ENCODE data around the gene ARHGAP1.

ARHGAP1 gene

DNA sequence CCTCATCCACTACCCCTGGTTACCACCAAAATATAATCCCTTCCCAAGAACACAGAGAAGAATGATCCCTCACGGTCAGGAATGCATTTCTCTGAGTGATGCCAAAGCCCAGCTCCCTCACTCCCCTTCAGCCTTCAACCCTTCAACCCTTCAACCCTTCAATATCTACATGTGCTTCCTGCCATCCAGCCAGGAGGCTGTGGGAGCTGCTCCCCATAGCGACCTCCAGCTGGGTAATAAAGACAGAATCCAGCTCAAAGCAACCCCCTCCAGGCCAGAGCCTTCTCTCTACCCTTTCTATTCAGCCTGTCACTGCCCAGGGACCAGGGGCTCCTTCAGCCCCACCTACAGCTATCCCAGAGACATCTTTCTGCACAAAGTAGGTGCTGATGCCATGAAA, 2.7 kb downstream of the ARHGAP1 start:
- Histone ChIP-seq H3K27ac (peak overlapping the region in 13 of 21 experiments; percentile 12 to 97 (median 40)), H3K4me3 (no peak overlapping the region)

- peak overlapping the region in 13 of 21 experiments; percentile 10 to 97 (median 40) for H3K27ac ChIP-seq
- H3K4me3 ChIP-seq, result no peak overlapping the region
Observed at GRCh38 chr11:46697303-46697702, 3.1 kb downstream of the ARHGAP1 start.

GRCh38 chr11:46696212-46696558, 4.2 kb downstream of the ARHGAP1 start:
- H3K27ac ChIP-seq, result peak overlapping the region in 14 of 21 experiments; percentile 7 to 80 (median 64)
- H3K4me3 ChIP-seq, result no peak overlapping the region

DNA sequence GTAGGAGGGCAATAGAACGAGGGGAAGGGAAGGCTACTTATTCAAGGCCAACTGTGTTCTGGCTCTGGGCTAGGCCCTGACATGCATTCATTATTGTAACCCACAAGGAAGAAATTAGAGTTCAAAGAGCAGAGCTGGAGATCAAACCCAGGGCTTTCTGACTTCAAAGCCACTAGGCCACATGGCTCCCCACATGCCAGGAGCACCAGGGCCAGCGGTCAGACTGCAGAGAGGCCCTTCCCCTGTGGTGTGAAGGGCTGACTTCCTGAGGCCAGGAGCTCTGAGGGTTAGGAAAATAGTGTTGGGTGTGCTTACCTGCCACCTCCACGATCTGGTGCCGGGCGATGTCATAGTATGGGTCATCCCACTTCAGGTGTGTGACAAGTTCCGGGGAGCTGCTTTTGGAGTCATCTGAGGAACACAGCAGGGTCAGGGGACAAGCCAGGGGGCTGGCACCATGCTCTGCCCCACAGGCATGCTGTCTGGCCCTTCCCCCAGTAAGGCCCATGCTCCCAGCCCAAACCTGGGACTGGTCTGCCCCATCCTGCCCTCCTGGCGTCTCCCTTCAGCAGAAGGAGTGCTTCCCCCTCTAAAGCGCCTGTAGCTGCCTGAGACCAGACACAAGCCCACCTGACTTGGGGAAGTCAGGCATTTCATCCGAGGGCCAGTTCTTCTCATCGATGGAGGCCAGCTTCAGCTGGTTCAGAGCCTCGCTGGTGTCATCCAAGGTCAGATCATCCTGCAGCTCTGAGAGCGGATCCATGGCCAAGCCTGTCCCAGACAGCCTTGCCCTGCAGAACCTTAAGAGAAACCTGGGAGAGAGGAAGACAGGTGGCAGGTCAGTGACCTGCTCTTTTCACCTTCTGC, 4.8 kb downstream of the ARHGAP1 start:
- H3K27ac ChIP-seq, result peak overlapping the region in 18 of 21 experiments; percentile 7 to 80 (median 64)
- no peak overlapping the region for H3K4me3 ChIP-seq

DNA sequence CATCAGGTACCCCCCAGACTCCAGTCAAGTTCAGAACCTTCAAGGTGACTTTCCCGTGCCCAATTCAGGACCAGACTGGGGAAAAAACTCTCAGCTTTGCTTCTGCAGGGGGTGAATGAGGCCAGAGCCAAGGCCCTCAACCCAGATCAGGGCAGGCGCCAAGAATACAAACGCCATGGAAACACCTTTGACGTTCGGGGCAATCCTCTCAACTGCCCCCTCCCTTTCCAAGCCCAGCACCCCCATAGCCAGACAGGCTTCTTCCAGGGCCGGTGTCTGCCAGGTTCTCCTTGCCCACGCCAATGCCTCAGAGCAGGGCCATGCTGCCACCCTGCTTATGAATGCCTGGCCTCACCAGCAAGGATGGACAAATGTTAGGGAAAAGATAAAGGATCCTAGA, 5.8 kb downstream of the ARHGAP1 start:
- Histone ChIP-seq H3K27ac (peak overlapping the region in 20 of 21 experiments; percentile 31 to 81 (median 68)), H3K4me3 (no peak overlapping the region)

DNA sequence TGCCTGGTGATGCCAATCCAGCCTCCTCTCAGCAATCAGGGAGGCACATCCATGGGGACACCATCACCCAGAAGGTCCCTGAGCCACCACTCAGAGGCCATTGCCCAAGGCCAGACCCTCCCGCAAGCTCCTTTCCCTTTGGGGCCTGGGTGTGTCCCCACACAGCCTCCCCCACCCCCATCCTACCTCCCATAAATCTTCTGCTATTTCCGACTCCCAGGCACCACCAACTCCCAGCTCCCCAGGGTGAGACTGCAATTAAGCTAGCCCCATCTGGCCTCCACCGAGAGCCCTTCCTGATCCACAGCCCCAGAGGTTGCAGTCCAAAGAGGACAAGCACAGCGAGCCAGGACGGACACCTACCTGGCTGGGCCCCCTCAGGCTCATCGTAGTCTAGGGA, 6.3 kb downstream of the ARHGAP1 start:
- Histone ChIP-seq H3K4me3 (no peak overlapping the region), H3K27ac (peak overlapping the region in 20 of 21 experiments; percentile 31 to 81 (median 68))

DNA sequence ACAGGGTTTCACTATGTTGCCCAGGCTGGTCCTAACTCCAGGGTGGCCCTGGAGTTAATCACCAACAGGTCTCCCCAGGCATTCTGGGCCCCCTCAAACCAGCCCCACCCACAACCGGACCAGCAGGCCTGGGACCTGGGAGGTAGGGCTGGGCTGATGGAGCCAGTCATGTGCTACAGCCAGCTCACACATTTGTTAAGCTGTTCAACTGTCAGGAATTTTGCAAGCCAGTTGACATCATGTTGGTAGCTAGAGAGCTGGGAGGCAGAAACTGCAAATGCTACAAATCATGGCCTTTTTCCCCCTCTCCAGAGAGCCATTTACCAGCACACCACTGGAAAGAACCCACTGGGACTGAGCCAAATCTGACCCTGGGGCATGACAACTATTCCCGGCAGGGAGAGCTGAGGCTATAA, 6.8 kb downstream of the ARHGAP1 start:
- H3K27ac ChIP-seq, result peak overlapping the region in 19 of 21 experiments; percentile 31 to 81 (median 69)

DNA sequence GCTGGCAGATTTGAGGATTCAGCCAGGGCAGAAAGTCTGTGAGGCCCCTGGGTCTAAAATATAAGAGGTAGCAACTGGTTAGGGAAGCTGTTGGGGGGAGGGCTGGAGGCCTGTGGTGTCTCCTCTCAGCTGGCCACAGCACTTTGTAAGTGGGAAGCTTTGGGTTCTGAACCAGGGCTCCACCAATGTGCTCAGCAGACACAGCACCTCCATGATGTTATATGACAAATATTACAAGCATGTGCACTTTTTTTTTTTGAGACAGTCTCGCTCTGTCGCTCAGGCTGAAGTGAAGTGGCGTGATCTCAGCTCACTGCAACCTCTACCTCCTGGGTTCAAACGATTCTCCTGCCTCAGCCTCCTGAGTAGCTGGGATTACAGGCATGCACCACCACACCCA, 8.0 kb downstream of the ARHGAP1 start:
- Histone ChIP-seq H3K27ac (no peak overlapping the region), H3K4me3 (no peak overlapping the region)

More for the DNA sequence above, 6.8 kb downstream of the ARHGAP1 start:
- H3K4me3 ChIP-seq, result no peak overlapping the region

DNA sequence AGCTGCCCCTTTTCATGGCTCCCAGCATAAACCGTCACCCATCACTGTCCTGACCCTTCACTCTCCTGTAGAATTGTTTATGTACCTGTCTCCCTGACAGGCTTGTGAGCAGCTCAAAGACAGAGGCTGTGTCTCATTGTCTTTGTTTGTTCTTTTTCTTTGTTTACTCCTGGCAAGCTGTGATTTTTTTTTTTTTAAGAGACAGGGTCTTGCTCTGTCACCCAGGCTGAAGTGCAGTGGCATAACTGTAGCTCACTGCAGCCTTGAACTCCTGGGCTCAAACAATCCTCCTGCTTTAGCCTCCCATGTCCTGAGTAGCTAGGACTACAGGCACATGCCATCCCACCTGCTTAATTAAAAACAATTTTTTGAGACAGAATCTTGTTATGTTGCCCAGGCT, 9.7 kb downstream of the ARHGAP1 start:
- Histone ChIP-seq H3K27ac (no peak overlapping the region), H3K4me3 (no peak overlapping the region)

GRCh38 chr11:46686886-46687795, 13.3 kb downstream of the ARHGAP1 start:
- Histone ChIP-seq H3K27ac (peak overlapping the region in 20 of 21 experiments; percentile 41 to 90 (median 76)), H3K4me3 (no peak overlapping the region)

DNA sequence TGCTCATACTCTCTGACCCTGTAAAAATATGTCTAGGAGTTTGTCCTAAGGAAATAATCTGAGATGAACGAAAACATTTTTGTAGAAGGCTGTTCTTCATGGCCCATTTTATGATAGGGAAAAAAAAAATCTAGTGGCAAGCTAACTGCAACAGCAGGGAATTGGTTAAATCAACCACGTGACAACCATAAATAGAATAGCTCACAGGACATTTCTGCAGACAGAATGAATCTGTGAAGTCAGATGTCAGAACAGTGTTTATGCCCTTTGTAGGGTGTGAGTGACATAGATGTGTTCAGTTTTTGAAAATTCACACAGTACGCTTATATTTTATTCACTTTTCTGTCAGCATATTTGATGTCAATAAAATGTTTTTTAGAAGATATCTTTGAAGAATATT, 16.1 kb downstream of the ARHGAP1 start:
- H3K27ac ChIP-seq, result peak overlapping the region in 4 of 21 experiments; percentile 5 to 65 (median 14)
- H3K4me3 ChIP-seq, result no peak overlapping the region

DNA sequence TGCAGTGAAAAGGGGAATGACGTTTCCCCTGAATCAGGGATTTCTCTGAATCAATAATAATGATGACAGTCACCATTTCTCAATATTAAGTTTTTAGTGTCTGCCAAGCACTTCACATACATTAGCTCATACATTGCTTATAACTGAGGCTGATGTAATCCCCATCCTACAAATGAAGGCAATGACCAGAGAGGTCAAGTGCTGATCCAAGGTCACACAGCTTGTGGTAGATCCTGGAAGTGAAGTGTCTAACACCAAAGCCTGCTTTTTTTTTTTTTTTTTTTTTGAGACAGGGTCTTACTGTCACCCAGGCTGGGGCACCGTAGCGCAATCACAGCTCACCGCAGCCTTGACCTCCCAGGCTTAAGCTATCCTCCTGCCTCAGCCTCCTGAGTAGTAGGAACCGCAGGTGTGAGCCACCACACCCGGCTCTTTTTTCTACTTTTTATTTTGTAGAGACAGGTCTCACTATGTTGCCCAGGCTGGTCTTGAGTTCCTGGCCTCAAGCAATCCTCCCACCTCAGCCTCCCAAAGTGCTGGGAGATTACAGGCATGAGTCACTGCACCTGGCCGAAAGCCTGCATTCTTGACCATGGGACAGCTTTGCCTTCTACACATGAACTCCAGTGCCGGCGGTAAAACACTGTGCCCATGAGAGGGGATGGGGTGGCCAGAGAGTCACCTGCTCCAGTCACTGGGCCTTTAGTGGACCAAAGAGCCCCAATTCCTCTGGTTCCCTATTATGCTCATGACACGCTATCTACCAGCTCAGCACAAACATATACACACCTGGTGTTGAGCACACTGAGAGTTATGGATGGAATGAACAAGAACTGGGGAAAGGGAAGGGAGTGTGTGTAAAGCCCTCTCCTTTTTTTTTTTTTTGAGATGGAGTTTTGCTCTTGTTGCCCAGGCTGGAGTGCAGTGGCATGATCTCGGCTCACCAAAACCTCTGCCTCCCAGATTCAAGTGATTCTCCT, 17.4 kb downstream of the ARHGAP1 start:
- no peak overlapping the region for H3K4me3 ChIP-seq
- peak overlapping the region in 7 of 21 experiments; percentile 5 to 65 (median 23) for H3K27ac ChIP-seq

DNA sequence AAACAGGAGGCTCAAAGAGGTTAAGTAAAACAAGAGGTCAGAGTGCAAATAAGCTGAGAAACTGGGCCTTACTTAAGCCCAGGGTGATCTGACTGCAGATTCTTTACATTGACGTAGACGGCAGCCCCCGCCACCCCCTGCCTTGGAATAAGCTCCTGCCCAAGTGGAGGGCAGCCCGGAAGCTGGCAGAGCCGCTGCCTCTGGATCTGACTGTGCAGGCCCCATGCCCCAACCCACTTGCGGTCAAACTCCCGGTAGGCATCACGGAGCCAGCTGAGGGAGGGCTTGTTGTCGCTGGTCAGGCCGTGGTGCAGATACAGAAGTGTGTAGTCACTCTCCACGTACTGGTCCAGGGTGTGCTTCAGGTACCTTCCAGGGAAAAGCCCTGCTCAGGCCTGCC, 18.6 kb downstream of the ARHGAP1 start:
- no peak overlapping the region for H3K27ac ChIP-seq
- H3K4me3 ChIP-seq, result no peak overlapping the region

DNA sequence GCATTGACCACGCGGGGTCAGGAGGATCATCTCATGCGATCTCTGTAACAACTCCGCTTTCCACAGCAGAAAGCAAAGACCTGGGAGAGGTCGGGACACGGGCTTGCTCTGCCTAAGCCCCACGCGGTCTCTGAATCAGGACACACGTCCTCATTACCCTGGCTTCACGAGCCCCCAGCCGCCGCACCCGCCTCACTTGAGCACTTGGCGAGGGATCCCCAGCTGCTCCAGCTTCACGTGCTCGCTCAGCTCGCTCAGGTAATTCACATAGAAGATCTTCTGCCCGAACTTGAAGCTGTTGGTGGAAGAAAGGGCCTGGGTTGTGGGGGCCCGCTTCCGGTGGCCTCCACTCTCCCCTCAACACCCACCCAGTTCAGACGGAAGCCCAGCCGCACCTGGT, 19.6 kb downstream of the ARHGAP1 start:
- Histone ChIP-seq H3K4me3 (no peak overlapping the region), H3K27ac (no peak overlapping the region)

GRCh38 chr11:46680164-46680760, 20.2 kb downstream of the ARHGAP1 start:
- H3K27ac ChIP-seq, result peak overlapping the region in 1 of 21 experiments; percentile 1
- H3K4me3 ChIP-seq, result no peak overlapping the region

DNA sequence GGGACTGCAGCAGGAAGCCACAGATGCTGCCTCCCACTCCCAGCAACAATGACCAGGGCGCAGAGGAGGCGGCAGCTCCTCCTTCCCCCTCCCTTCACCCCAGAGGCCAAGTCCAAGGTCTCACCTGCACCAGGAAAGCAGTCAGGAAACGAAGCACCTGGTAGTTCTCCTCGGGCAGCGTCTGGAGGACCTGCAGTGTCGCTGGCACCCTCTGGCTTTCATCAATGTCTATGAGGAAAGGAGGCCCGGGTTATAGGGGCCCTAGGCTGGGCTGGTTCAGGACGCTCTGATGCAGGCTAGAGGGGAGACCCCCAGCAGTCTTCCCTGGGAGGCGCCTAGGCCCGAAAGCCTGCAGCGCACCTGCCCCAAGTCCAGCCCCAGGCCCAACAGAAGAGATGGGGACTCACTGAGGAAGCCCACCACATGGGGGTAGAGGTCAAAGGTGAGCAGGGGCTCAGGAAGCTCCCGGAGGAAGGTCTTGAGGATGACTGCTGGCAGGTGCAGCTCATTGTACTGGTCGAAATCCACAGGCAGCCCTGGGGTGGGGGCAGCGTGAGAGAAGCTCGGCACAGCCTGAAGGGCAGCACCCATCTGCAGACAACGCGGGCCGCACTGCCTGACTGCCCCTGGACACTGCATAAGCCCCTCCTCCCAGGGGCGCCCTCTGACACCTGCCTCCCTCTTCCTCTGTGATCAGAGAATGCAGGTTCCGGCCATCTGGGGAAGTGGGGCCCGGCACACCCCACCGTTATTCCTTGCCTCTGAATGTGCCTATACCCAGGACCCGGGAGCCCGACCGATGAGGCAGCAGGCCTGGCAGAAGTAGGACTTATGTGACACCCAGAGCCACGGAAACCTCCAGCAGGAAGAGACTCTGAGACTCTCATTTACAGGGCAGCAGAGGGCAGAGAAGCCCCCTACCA, 20.9 kb downstream of the ARHGAP1 start:
- Histone ChIP-seq H3K27ac (peak overlapping the region in 1 of 21 experiments; percentile 1), H3K4me3 (no peak overlapping the region)

- H3K27ac ChIP-seq, result peak overlapping the region in 1 of 21 experiments; percentile 9
- no peak overlapping the region for H3K4me3 ChIP-seq
Observed at GRCh38 chr11:46678741-46679130, 21.7 kb downstream of the ARHGAP1 start.

All from skin epidermis (tissue), 12 donors.